Left ventricle myocardium superior (tissue), 1 donor: ENCODE results near the gene ASCL1. TPM values are rescaled to one million over a fixed set of nuclear protein-coding genes. Genes with fewer than 3 reads are reported as not detected.
A peak's percentile ranks its signal among the peaks of the same experiment; 100 is the strongest.

Experiments
- ATAC-seq: fragments of 200-7000 bp; cut with Tn5 transposase; one replicate; pipeline ENCODE4 v1.9.1; 2020; ENCODE audit warnings: mild to moderate bottlenecking, moderate library complexity
- DNase-seq: peaks from one replicate; pipeline ENCODE4 v3.0.0-alpha.2; 2020
- intact Hi-C: fragments of 100-400 bp; cut with micrococcal nuclease; formaldehyde crosslinking; loops from one replicate; pipeline ENCODE4 v1.11.0; 2022
- total RNA-seq: library from RNA; stranded (reverse); fragmentation: NEBNext Ultra II Directional; extraction: Animal tissue kit (Norgen Biotek cat#: 25700); gene quantifications from one replicate; pipeline ENCODE4 v1.2.1, GENCODE V29; 2021
- donor health status: DM: no; HTN: yes; CAD: no; lungs with severe emphysema.

ASCL1 gene
- total RNA-seq, 1 donor from 2014 or later: not detected

DNA sequence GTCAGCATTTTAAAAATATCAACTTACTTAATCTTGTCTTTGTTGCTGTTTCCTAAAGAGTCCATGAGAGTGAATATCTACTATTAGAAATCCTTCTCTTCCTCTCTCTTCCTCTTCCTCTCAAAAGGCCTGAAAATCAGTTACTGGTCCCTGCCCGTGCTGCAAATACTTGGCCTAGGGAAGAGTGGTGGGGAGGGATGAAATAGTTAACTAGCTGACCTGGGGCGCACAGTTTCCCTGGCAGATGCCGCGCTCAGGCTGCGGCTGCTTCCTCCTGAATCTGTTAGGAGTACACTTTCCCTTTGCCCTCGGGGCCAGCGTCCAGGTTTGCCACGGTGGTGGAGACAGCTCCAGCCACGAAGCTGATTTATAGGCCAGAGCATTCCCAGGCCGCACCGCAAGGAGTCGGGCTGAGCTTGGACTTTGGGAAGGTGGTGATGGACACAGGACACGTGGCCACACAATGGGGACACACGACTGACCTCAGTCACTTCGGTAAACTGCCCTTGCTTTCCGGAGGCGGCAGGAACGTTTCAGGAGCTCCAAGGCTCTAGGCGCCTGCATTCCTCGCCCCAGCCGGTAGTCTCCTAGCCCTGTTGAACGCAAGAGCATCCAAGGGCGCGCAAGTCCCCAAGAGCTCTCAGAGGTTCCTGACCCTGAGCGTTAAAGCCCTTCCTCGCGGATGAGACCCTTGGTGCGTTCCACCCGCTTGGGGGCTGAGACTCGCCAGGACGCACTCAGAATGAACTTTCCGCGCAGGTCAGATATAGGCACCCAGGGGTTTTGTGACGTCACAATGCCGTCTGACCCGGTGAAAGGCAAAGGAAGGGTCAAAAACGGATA is 7.1 kb upstream of the ASCL1 start:
- DNase-seq: no peak

DNA sequence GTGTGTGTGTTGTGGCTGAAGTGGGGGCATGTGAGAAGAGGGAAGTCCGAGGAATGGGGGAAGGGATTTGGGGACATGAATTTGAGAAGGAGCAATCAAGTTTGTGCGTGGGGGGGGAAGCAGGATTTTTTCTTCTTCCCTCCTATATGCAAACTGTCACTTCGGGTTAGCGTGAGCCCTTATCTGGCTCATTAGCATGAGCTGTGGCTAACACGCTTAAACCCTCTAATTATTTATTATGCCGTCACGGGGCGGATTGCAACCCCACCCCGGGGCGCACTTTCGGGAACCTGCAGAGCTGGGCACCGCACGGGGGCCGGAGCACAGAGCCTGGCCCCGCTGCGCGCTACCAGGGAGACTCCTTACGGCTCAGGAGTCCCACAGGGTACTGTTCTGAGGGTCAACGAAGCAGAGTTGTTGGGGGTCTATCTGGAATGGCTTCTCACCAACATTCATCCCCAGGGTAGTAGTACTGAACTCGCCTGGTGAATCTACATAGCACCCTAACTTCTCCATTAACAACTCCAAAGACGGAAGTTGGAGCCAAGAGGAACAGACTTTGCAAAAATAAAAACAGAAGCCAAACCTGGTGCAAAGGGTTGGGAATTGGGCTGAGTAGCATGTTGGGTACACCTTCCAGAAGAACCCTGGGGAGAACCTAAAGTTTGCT is 6.4 kb upstream of the ASCL1 start:
- intact Hi-C loops: no loop called here
- ATAC-seq (no peak), DNase-seq (no peak)

More for the DNA sequence above, 7.1 kb upstream of the ASCL1 start:
- ATAC-seq: no peak
- intact Hi-C loops: no loop called here

- no peak for ATAC-seq
- no peak for DNase-seq
- intact Hi-C loops: no loop called here
Measured at GRCh38 chr12:102951841-102952240, 5.6 kb upstream of the ASCL1 start.

- no peak for ATAC-seq
- intact Hi-C loops: no loop called here
- DNase-seq: no peak
Measured at GRCh38 chr12:102953221-102953620, 4.3 kb upstream of the ASCL1 start.

DNA sequence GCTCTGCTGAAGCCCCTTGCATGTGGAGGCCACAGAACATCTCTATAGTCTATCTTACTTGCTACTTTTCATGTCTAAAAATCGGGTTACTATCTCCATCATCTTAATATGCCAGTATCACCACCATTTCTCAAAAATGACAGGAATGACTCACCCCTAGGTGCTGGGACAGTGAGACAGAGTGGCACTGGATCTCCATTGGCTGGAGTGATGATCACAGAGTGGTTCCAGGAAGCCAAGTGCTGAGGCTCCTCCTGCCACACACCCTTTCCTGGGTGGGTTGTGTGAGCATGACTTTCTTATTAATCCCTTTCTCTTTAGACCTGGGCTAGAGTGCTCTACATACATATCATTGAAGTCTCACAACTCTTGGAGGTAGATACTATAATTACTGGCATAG is 3.3 kb upstream of the ASCL1 start:
- intact Hi-C loops: no loop called here
- ATAC-seq (no peak), DNase-seq (no peak)

DNA sequence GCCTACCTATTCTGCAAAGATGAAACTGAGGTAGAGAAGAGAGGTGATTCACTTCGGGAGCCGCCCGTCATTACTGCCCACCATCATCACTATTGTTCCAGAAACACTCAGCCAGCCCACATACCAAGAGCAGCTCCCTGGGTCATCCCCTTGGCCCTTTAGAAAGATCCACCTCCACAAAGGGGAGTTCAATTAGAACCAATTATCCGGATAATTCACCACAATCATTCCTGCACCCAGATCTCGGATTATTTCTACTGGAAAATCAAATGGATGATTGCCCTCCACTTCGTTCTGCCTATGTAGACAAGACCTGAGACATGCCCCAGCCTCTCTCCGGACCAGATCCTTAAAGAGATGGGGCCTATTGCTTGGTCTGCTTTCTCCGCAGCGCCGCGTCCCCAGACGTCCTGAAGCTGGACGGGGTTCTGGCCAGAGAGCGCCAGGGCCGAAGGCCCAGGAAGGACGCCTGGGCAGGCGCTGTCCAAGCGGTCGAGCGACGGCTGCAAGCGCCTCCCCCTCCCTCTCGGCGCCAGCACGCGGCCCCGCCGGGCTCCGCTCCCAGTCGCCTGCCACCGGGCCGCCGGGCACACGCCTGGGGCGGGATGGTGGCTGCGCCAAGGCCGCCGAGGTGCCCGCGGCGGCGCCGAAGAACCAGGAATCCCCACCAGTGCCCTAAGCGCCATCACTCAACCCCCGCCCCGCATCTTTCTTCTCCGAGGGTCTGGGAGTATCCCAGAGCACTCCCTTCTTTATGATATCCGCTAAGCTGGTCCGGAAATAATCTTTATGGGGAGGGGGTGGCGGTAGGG is 1.3 kb upstream of the ASCL1 start:
- intact Hi-C loops: no loop called here
- no peak for ATAC-seq
- DNase-seq: no peak

GRCh38 chr12:102956738-102957327 is 641 bp upstream of the ASCL1 start:
- intact Hi-C loops: no loop called here
- ATAC-seq: no peak
- no peak for DNase-seq

DNA sequence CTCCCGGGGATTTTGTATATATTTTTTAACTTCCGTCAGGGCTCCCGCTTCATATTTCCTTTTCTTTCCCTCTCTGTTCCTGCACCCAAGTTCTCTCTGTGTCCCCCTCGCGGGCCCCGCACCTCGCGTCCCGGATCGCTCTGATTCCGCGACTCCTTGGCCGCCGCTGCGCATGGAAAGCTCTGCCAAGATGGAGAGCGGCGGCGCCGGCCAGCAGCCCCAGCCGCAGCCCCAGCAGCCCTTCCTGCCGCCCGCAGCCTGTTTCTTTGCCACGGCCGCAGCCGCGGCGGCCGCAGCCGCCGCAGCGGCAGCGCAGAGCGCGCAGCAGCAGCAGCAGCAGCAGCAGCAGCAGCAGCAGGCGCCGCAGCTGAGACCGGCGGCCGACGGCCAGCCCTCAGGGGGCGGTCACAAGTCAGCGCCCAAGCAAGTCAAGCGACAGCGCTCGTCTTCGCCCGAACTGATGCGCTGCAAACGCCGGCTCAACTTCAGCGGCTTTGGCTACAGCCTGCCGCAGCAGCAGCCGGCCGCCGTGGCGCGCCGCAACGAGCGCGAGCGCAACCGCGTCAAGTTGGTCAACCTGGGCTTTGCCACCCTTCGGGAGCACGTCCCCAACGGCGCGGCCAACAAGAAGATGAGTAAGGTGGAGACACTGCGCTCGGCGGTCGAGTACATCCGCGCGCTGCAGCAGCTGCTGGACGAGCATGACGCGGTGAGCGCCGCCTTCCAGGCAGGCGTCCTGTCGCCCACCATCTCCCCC is 777 bp downstream of the ASCL1 start:
- DNase-seq (peak; percentile 30), ATAC-seq (no peak)
- intact Hi-C loops: no loop called here

- ATAC-seq: no peak
- intact Hi-C loops: no loop called here
- DNase-seq: no peak
Measured at GRCh38 chr12:102958830-102959176, 1.3 kb downstream of the ASCL1 start.

DNA sequence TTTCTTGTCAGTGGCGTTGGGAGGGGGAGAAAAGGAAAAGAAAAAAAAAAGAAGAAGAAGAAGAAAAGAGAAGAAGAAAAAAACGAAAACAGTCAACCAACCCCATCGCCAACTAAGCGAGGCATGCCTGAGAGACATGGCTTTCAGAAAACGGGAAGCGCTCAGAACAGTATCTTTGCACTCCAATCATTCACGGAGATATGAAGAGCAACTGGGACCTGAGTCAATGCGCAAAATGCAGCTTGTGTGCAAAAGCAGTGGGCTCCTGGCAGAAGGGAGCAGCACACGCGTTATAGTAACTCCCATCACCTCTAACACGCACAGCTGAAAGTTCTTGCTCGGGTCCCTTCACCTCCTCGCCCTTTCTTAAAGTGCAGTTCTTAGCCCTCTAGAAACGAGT is 1.9 kb downstream of the ASCL1 start:
- no peak for ATAC-seq
- DNase-seq: no peak
- intact Hi-C loops: no loop called here

DNA sequence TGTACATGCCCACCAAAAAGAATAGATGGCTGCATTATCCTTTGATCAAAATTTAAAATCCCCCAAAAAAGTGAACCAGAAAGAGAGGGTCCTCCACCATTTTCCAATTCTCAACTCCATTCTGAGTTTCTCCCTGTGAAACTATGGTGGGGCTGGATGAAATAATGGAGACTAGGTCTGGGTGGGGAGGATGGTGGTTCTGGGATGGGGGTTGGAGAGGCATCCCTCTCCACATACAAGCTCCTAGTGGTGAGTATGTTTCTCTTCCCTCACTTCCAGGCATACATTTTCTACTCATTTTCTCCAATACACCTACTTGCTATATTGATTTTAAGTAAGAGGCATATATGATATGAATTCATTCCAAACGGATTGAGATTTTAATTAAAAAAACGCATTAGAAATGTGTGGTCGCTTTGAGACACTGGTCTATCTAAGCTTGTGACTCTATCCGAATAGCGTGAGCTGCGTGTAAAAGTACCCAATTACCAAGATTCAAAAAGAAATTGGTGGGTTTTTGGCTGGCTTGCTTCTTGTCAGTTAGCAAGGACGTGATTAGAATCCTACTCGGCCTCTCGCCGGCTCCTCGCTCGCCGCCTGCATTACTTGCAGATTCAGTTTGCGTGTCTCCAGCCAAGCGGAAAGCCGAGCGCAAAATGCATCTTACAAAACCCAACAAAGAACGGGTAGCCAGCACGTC is 3.4 kb downstream of the ASCL1 start:
- intact Hi-C loops: no loop called here
- no peak for DNase-seq
- ATAC-seq: no peak

GRCh38 chr12:102961466-102961855 is 4.0 kb downstream of the ASCL1 start:
- ATAC-seq: no peak
- intact Hi-C loops: no loop called here
- DNase-seq: no peak

- intact Hi-C loops: no loop called here
- no peak for DNase-seq
- ATAC-seq: no peak
Measured at GRCh38 chr12:102962532-102962931, 5.1 kb downstream of the ASCL1 start.

GRCh38 chr12:102962986-102963385 is 5.5 kb downstream of the ASCL1 start:
- intact Hi-C loops: no loop called here
- DNase-seq (no peak), ATAC-seq (no peak)

- DNase-seq (no peak), ATAC-seq (no peak)
- intact Hi-C loops: no loop called here
Measured at GRCh38 chr12:102963796-102964195, 6.3 kb downstream of the ASCL1 start.

DNA sequence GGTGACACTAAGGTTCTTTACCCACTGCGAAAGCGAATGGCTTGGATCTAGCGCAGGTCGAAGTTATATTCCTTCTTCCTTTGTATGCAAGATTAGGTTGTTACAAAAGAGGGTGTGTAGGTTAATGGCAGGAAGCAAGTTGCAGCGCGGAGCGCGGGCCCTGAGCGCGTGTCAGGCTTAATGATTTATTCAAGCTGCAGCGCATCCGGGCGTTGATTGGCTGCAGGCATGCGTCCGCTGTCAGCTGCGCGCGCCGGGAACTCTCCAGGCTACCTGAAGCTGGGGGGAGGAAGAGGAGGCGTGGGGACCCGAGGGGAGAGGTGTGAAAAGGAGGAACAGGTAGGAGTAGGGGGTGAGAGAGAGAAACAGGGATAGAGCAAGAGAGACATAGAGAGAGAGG is 7.4 kb downstream of the ASCL1 start:
- intact Hi-C loops: no loop called here
- ATAC-seq: no peak
- DNase-seq: no peak

- ATAC-seq (no peak), DNase-seq (peak; percentile 23)
- intact Hi-C loops: no loop called here
Measured at GRCh38 chr12:102965281-102966155, 8.0 kb downstream of the ASCL1 start.
